Activated naive CD8-positive, alpha-beta T cell treated with anti-CD3 and anti-CD28 coated beads, Interleukin-2, amount 50 U/mL, for 24 hours (primary cell): ENCODE results near the gene IL22RA2.

Experiments
- ATAC-seq: fragments of 150-1000 bp; cut with Tn5 transposase; one replicate; pipeline ENCODE4 v1.10.0; 2021
- DNase-seq: peaks from one replicate; pipeline ENCODE4 v3.0.0; 2021
- H3K27ac Mint-ChIP-seq: one replicate; pipeline ENCODE4 v1.8.0; 2021; ENCODE audit warnings: mild to moderate bottlenecking, mixed read lengths
- H3K27me3 Mint-ChIP-seq: one replicate; pipeline ENCODE4 v1.8.0; 2021; ENCODE audit warnings: mixed read lengths
- H3K36me3 Mint-ChIP-seq: one replicate; pipeline ENCODE4 v1.8.0; 2021; ENCODE audit warnings: low read depth, mixed read lengths
- H3K4me1 Mint-ChIP-seq: one replicate; pipeline ENCODE4 v1.8.0; 2021; ENCODE audit warnings: mixed read lengths
- H3K4me3 Mint-ChIP-seq: one replicate; pipeline ENCODE4 v1.8.0; 2021; ENCODE audit warnings: mild to moderate bottlenecking, moderate library complexity, mixed read lengths
- H3K9me3 Mint-ChIP-seq: one replicate; pipeline ENCODE4 v1.8.0; 2021; ENCODE audit warnings: mixed read lengths

IL22RA2 gene

GRCh38 chr6:137146206-137146605 is 27.2 kb downstream of the IL22RA2 start:
- Mint-ChIP-seq H3K27me3 (no peaks in the 10 kb centered on the region), H3K4me1 (no peaks in the 10 kb centered on the region), H3K9me3 (peaks cover 4% of the 10 kb centered on the region), H3K27ac (no peak overlapping the region), H3K4me3 (no peak overlapping the region), H3K36me3 (no peaks in the 10 kb centered on the region)
- no peak for ATAC-seq
- no peak for DNase-seq

GRCh38 chr6:137145421-137145820 is 28.0 kb downstream of the IL22RA2 start:
- H3K4me1 Mint-ChIP-seq = no peaks in the 10 kb centered on the region
- ATAC-seq (no peak), DNase-seq (no peak)
- H3K27ac Mint-ChIP-seq = no peak overlapping the region
- no peaks in the 10 kb centered on the region for H3K27me3 Mint-ChIP-seq
- H3K9me3 Mint-ChIP-seq = no peaks in the 10 kb centered on the region
- no peak overlapping the region for H3K4me3 Mint-ChIP-seq
- no peaks in the 10 kb centered on the region for H3K36me3 Mint-ChIP-seq

- Mint-ChIP-seq H3K36me3 (peaks cover 2% of the 10 kb centered on the region), H3K27me3 (peaks cover 18% of the 10 kb centered on the region), H3K9me3 (peaks cover 9% of the 10 kb centered on the region), H3K4me3 (no peak overlapping the region), H3K4me1 (no peaks in the 10 kb centered on the region), H3K27ac (no peak overlapping the region)
- ATAC-seq = no peak
- no peak for DNase-seq
Observed at GRCh38 chr6:137136065-137136464, 37.4 kb downstream of the IL22RA2 start.

- Mint-ChIP-seq H3K4me1 (no peaks in the 10 kb centered on the region), H3K4me3 (no peak overlapping the region), H3K27me3 (peaks cover 21% of the 10 kb centered on the region), H3K36me3 (peaks cover 2% of the 10 kb centered on the region), H3K27ac (no peak overlapping the region), H3K9me3 (peaks cover 9% of the 10 kb centered on the region)
- ATAC-seq (no peak), DNase-seq (no peak)
Observed at GRCh38 chr6:137134483-137134882, 39.0 kb downstream of the IL22RA2 start.

GRCh38 chr6:137133122-137133521 is 40.3 kb downstream of the IL22RA2 start:
- H3K9me3 Mint-ChIP-seq = peaks cover 16% of the 10 kb centered on the region
- ATAC-seq (no peak), DNase-seq (no peak)
- H3K4me3 Mint-ChIP-seq = no peak overlapping the region
- no peak overlapping the region for H3K27ac Mint-ChIP-seq
- peaks cover 27% of the 10 kb centered on the region for H3K27me3 Mint-ChIP-seq
- H3K4me1 Mint-ChIP-seq = no peaks in the 10 kb centered on the region
- H3K36me3 Mint-ChIP-seq = peaks cover 2% of the 10 kb centered on the region

- ATAC-seq (no peak), DNase-seq (no peak)
- Mint-ChIP-seq H3K4me1 (no peaks in the 10 kb centered on the region), H3K36me3 (peaks cover 1% of the 10 kb centered on the region), H3K27ac (no peak overlapping the region), H3K4me3 (no peak overlapping the region), H3K9me3 (peaks cover 10% of the 10 kb centered on the region), H3K27me3 (peaks cover 17% of the 10 kb centered on the region)
Observed at GRCh38 chr6:137126875-137127485, 46.5 kb downstream of the IL22RA2 start.

- DNase-seq (no peak), ATAC-seq (no peak)
- no peaks in the 10 kb centered on the region for H3K27me3 Mint-ChIP-seq
- H3K36me3 Mint-ChIP-seq = peaks cover 4% of the 10 kb centered on the region
- H3K27ac Mint-ChIP-seq = no peak overlapping the region
- no peaks in the 10 kb centered on the region for H3K4me1 Mint-ChIP-seq
- peaks cover 20% of the 10 kb centered on the region for H3K9me3 Mint-ChIP-seq
- H3K4me3 Mint-ChIP-seq = no peak overlapping the region
Observed at GRCh38 chr6:137123078-137123477, 50.4 kb downstream of the IL22RA2 start.

- DNase-seq (no peak), ATAC-seq (no peak)
- Mint-ChIP-seq H3K27ac (no peak overlapping the region), H3K4me3 (no peak overlapping the region), H3K9me3 (peaks cover 21% of the 10 kb centered on the region), H3K36me3 (peaks cover 7% of the 10 kb centered on the region), H3K27me3 (no peaks in the 10 kb centered on the region), H3K4me1 (no peaks in the 10 kb centered on the region)
Observed at GRCh38 chr6:137122612-137123011, 50.8 kb downstream of the IL22RA2 start.

- peaks cover 7% of the 10 kb centered on the region for H3K36me3 Mint-ChIP-seq
- DNase-seq (no peak), ATAC-seq (no peak)
- H3K4me3 Mint-ChIP-seq = no peak overlapping the region
- H3K27ac Mint-ChIP-seq = no peak overlapping the region
- no peaks in the 10 kb centered on the region for H3K4me1 Mint-ChIP-seq
- H3K9me3 Mint-ChIP-seq = peaks cover 26% of the 10 kb centered on the region
- H3K27me3 Mint-ChIP-seq = no peaks in the 10 kb centered on the region
Observed at GRCh38 chr6:137121401-137121997, 51.9 kb downstream of the IL22RA2 start.

GRCh38 chr6:137120748-137121147 is 52.7 kb downstream of the IL22RA2 start:
- Mint-ChIP-seq H3K27ac (no peak overlapping the region), H3K27me3 (no peaks in the 10 kb centered on the region), H3K36me3 (peaks cover 7% of the 10 kb centered on the region), H3K9me3 (peaks cover 26% of the 10 kb centered on the region), H3K4me1 (no peaks in the 10 kb centered on the region), H3K4me3 (no peak overlapping the region)
- DNase-seq (no peak), ATAC-seq (no peak)

- H3K4me1 Mint-ChIP-seq = no peaks in the 10 kb centered on the region
- H3K9me3 Mint-ChIP-seq = peaks cover 26% of the 10 kb centered on the region
Observed at GRCh38 chr6:137119196-137120104, 54.0 kb downstream of the IL22RA2 start.

GRCh38 chr6:137117581-137117980 is 55.9 kb downstream of the IL22RA2 start:
- H3K4me1 Mint-ChIP-seq = no peaks in the 10 kb centered on the region
- no peak overlapping the region for H3K27ac Mint-ChIP-seq
- no peak for DNase-seq
- no peaks in the 10 kb centered on the region for H3K27me3 Mint-ChIP-seq
- no peak overlapping the region for H3K4me3 Mint-ChIP-seq
- no peak for ATAC-seq
- H3K36me3 Mint-ChIP-seq = peaks cover 5% of the 10 kb centered on the region
- peaks cover 26% of the 10 kb centered on the region for H3K9me3 Mint-ChIP-seq

More at GRCh38 chr6:137119196-137120104, 54.0 kb downstream of the IL22RA2 start:
- Mint-ChIP-seq H3K27ac (no peak overlapping the region), H3K36me3 (peaks cover 7% of the 10 kb centered on the region), H3K27me3 (no peaks in the 10 kb centered on the region), H3K4me3 (no peak overlapping the region)
- ATAC-seq (no peak), DNase-seq (no peak)

- H3K9me3 Mint-ChIP-seq = peaks cover 26% of the 10 kb centered on the region
- H3K4me1 Mint-ChIP-seq = no peaks in the 10 kb centered on the region
- H3K36me3 Mint-ChIP-seq = peaks cover 5% of the 10 kb centered on the region
- H3K4me3 Mint-ChIP-seq = no peak overlapping the region
- DNase-seq = no peak
- ATAC-seq = no peak
- H3K27me3 Mint-ChIP-seq = no peaks in the 10 kb centered on the region
- H3K27ac Mint-ChIP-seq = no peak overlapping the region
Observed at GRCh38 chr6:137116807-137117206, 56.6 kb downstream of the IL22RA2 start.

GRCh38 chr6:137115658-137116057 is 57.8 kb downstream of the IL22RA2 start:
- no peak for ATAC-seq
- Mint-ChIP-seq H3K27ac (no peak overlapping the region), H3K36me3 (peaks cover 5% of the 10 kb centered on the region), H3K4me3 (no peak overlapping the region), H3K9me3 (peaks cover 26% of the 10 kb centered on the region), H3K4me1 (no peaks in the 10 kb centered on the region), H3K27me3 (no peaks in the 10 kb centered on the region)
- DNase-seq = no peak

- Mint-ChIP-seq H3K27me3 (no peaks in the 10 kb centered on the region), H3K4me1 (peaks cover 5% of the 10 kb centered on the region), H3K27ac (no peak overlapping the region), H3K4me3 (no peak overlapping the region), H3K9me3 (peaks cover 7% of the 10 kb centered on the region), H3K36me3 (no peaks in the 10 kb centered on the region)
- no peak for DNase-seq
- no peak for ATAC-seq
Observed at GRCh38 chr6:137112067-137112355, 61.4 kb downstream of the IL22RA2 start.
